Measurements from ENCODE around the gene SLC9A7.

- TF ChIP-seq POLR2A (IDR thresholded peaks at IDR 0.05) (no peak), CTCF (IDR thresholded peaks at IDR 0.05) (no peak)
Measured at GRCh38 chrX:46770000-46770816, 11.3 kb upstream of the SLC9A7 start.

Data from adrenal gland (tissue), 5 donors.